AG04449 (cell line): ENCODE results near the gene MECP2.

Source experiments
- CTCF ChIA-PET: fragments of 350-600 bp; formaldehyde crosslinking; extraction: SDS; loops from one replicate; lab custom pipeline; 2021; ENCODE audit warnings: antibody characterized with exemption; lab: Yijun Ruan, JAX
- POLR2A ChIA-PET: fragments of 400-600, 350-600 bp; formaldehyde crosslinking; extraction: SDS; loops from one replicate; lab custom pipeline; 2020; ENCODE audit warnings: antibody characterized with exemption, inconsistent platforms; lab: Yijun Ruan, JAX
- DNase-seq: peaks from one replicate; pipeline ENCODE4 v3.0.0-alpha.2; 2010; ENCODE audit warnings: low read depth, low spot score
- H3K4me3 ChIP-seq: 2 replicates; pipeline ENCODE4 v1.5.1; 2011; ENCODE audit warnings: low read depth, mild to moderate bottlenecking, control low read depth, low read length
- CTCF ChIP-seq: IDR thresholded peaks from one replicate; pipeline ENCODE4 v1.5.1; 2011; ENCODE audit warnings: mild to moderate bottlenecking, moderate library complexity, low read length, control low read depth, inconsistent platforms; ENCODE audit not compliant: insufficient read depth; ENCODE audit errors: missing control alignments

The MECP2 gene

GRCh38 chrX:154049209-154050112 lies 48.1 kb downstream of the MECP2 start:
- no peak for TF ChIP-seq CTCF
- no peak overlapping the region for H3K4me3 ChIP-seq
- POLR2A ChIA-PET = interaction anchor here (1.3 kb wide), 1 partner anchor 9 kb away, joined by 3 read pairs; no protein-coding TSS in a partner anchor
- CTCF ChIA-PET = interaction anchor here (0.9 to 3.2 kb wide), 7 partner anchors 9 to 36 kb away, joined by 3 to 20 read pairs (median 3); no protein-coding TSS in a partner anchor
- DNase-seq = no peak

- DNase-seq = no peak
- no peak overlapping the region for H3K4me3 ChIP-seq
- ChIA-PET CTCF (interaction anchor here (0.5 to 2.8 kb wide), 7 partner anchors 21 to 78 kb away, joined by 3 to 12 read pairs (median 3); partner anchors contain the start of gene IRAK1), POLR2A (interaction anchor here (1.3 kb wide), 1 partner anchor 8 kb away, joined by 3 read pairs; no protein-coding TSS in a partner anchor)
- TF ChIP-seq CTCF = no peak
These were observed 49.1 kb downstream of the MECP2 start for GRCh38 chrX:154048398-154048797.

GRCh38 chrX:154046940-154047610 lies 50.4 kb downstream of the MECP2 start:
- ChIA-PET CTCF (interaction anchor here (0.8 to 2.1 kb wide), 7 partner anchors 12 to 228 kb away, joined by 3 to 6 read pairs (median 3); partner anchors contain the start of gene IRAK1), POLR2A (no interaction called here)
- DNase-seq = no peak
- TF ChIP-seq CTCF = no peak
- no peak overlapping the region for H3K4me3 ChIP-seq

- peak; percentile 36 for DNase-seq
- no peak overlapping the region for H3K4me3 ChIP-seq
- POLR2A ChIA-PET = no interaction called here
- peak; percentile 16 for TF ChIP-seq CTCF
- CTCF ChIA-PET = interaction anchor here (0.8 to 1.5 kb wide), 5 partner anchors 13 to 227 kb away, joined by 3 read pairs; no protein-coding TSS in a partner anchor
These were observed 51.3 kb downstream of the MECP2 start for GRCh38 chrX:154046031-154046781.

- TF ChIP-seq CTCF = no peak
- POLR2A ChIA-PET = interaction anchor here (0.8 kb wide), 1 partner anchor 9 kb away, joined by 3 read pairs; no protein-coding TSS in a partner anchor
- DNase-seq = no peak
- CTCF ChIA-PET = no interaction called here
- no peak overlapping the region for H3K4me3 ChIP-seq
These were observed 53.4 kb downstream of the MECP2 start for GRCh38 chrX:154044091-154044490.
